H9 (cell line): ENCODE data around the gene SDHAF2. TPM values are rescaled to one million over a fixed set of nuclear protein-coding genes. Genes with fewer than 3 reads are reported as not detected.

Experiments
- DNase-seq: peaks from one replicate; pipeline ENCODE4 v3.0.0-alpha.2; 2017
- H2AFZ ChIP-seq: one replicate; pipeline ENCODE4 v1.6.1; 2013; ENCODE audit warnings: mild to moderate bottlenecking, low read length, control low read depth, moderate library complexity
- H2AK5ac ChIP-seq: 2 replicates; pipeline ENCODE4 v1.6.1; 2013; ENCODE audit warnings: low read length, control low read depth, mixed read lengths; ENCODE audit not compliant: insufficient read length
- H2BK120ac ChIP-seq: one replicate; pipeline ENCODE4 v1.6.1; 2013; ENCODE audit warnings: low read depth, mild to moderate bottlenecking, low read length, control low read depth, inconsistent platforms; ENCODE audit not compliant: poor library complexity, severe bottlenecking
- H2BK12ac ChIP-seq: 2 replicates; pipeline ENCODE4 v1.6.1; 2013; ENCODE audit warnings: low read length, control low read depth, mixed read lengths, low read depth; ENCODE audit not compliant: insufficient read length
- H2BK15ac ChIP-seq: 2 replicates; pipeline ENCODE4 v1.6.1; 2013; ENCODE audit warnings: low read depth, low read length, control low read depth
- H2BK20ac ChIP-seq: one replicate; pipeline ENCODE4 v1.6.1; 2013; ENCODE audit warnings: low read depth, mild to moderate bottlenecking, low read length, control low read depth, inconsistent platforms; ENCODE audit not compliant: poor library complexity, severe bottlenecking
- H2BK5ac ChIP-seq: 2 replicates; pipeline ENCODE4 v1.6.1; 2013; ENCODE audit warnings: low read length, control low read depth, mixed read lengths; ENCODE audit not compliant: insufficient read length
- H3K14ac ChIP-seq: 2 replicates; pipeline ENCODE4 v1.6.1; 2013; ENCODE audit warnings: low read length, control low read depth; ENCODE audit not compliant: insufficient read depth
- H3K18ac ChIP-seq: 2 replicates; pipeline ENCODE4 v1.6.1; 2013; ENCODE audit warnings: low read depth, mild to moderate bottlenecking, mixed read lengths, low read length, control low read depth; ENCODE audit not compliant: insufficient read length
- H3K23ac ChIP-seq: 2 replicates; pipeline ENCODE4 v1.6.1; 2013; ENCODE audit warnings: low read length, control low read depth, mixed read lengths, low read depth; ENCODE audit not compliant: insufficient read length
- H3K23me2 ChIP-seq: 2 replicates; pipeline ENCODE4 v1.6.1; 2013; ENCODE audit warnings: low read depth, mild to moderate bottlenecking, mixed read lengths, low read length, control low read depth; ENCODE audit not compliant: insufficient read length, poor library complexity, severe bottlenecking
- H3K27ac ChIP-seq: 2 replicates; pipeline ENCODE4 v1.5.1; 2013; ENCODE audit warnings: low read length, control low read depth, mixed read lengths, low read depth; ENCODE audit not compliant: insufficient read length
- H3K27me3 ChIP-seq: 2 replicates; pipeline ENCODE4 v1.6.1; 2013; ENCODE audit warnings: low read length, control low read depth, inconsistent platforms; ENCODE audit not compliant: insufficient read depth
- H3K4ac ChIP-seq: 2 replicates; pipeline ENCODE4 v1.6.1; 2013; ENCODE audit warnings: low read depth, mild to moderate bottlenecking, control low read depth, inconsistent platforms, low read length, moderate library complexity
- H3K4me1 ChIP-seq: 2 replicates; pipeline ENCODE4 v1.6.1; 2013; ENCODE audit warnings: low read length, control low read depth, inconsistent platforms; ENCODE audit not compliant: insufficient read depth
- H3K4me2 ChIP-seq: 2 replicates; pipeline ENCODE4 v1.6.1; 2013; ENCODE audit warnings: low read length, control low read depth, mixed read lengths; ENCODE audit not compliant: insufficient read length, insufficient read depth
- H3K56ac ChIP-seq: 2 replicates; pipeline ENCODE4 v1.6.1; 2013; ENCODE audit warnings: low read depth, mild to moderate bottlenecking, mixed read lengths, low read length, control low read depth; ENCODE audit not compliant: insufficient read length
- H3K79me1 ChIP-seq: 2 replicates; pipeline ENCODE4 v1.6.1; 2013; ENCODE audit warnings: low read depth, mild to moderate bottlenecking, moderate library complexity, low read length, control low read depth, inconsistent platforms; ENCODE audit not compliant: insufficient read depth, poor library complexity, severe bottlenecking
- H3K79me2 ChIP-seq: 2 replicates; pipeline ENCODE4 v1.6.1; 2013; ENCODE audit warnings: low read length, control low read depth, inconsistent platforms; ENCODE audit not compliant: insufficient read depth
- H3K9ac ChIP-seq: 2 replicates; pipeline ENCODE4 v1.6.1; 2013; ENCODE audit warnings: low read length, control low read depth, mixed read lengths; ENCODE audit not compliant: insufficient read length; ENCODE audit errors: extremely low read depth
- H3K9me3 ChIP-seq: one replicate; pipeline ENCODE4 v1.6.1; 2013; ENCODE audit warnings: low read depth, low read length, inconsistent platforms; ENCODE audit not compliant: control insufficient read depth
- H3T11ph ChIP-seq: one replicate; pipeline ENCODE4 v1.6.1; 2013; ENCODE audit warnings: mild to moderate bottlenecking, low read length, control low read depth, inconsistent platforms
- H4K20me1 ChIP-seq: one replicate; pipeline ENCODE4 v1.6.1; 2013; ENCODE audit not compliant: control insufficient read depth, insufficient read length, insufficient read depth
- H4K5ac ChIP-seq: 2 replicates; pipeline ENCODE4 v1.6.1; 2013; ENCODE audit warnings: low read depth, mild to moderate bottlenecking, mixed read lengths, low read length, control low read depth; ENCODE audit not compliant: insufficient read length
- H4K8ac ChIP-seq: replicated peaks from 2 replicates; pipeline ENCODE4 v1.6.1; 2013; ENCODE audit warnings: low read length, control low read depth, mixed read lengths, low read depth; ENCODE audit not compliant: insufficient read length
- H4K91ac ChIP-seq: 2 replicates; pipeline ENCODE4 v1.6.1; 2013; ENCODE audit warnings: low read depth, mild to moderate bottlenecking, moderate library complexity, mixed read lengths, low read length, control low read depth; ENCODE audit not compliant: insufficient read length
- H3K27ac Mint-ChIP-seq, 3 experiments: 2 replicates in 2 of 3; 3 replicates in 1 of 3; pipeline ENCODE4 v1.8.0; 2020 to 2021; ENCODE audit warnings: mixed read lengths in 3 of 3, mild to moderate bottlenecking in 1 of 3, moderate library complexity in 1 of 3
- H3K27me3 Mint-ChIP-seq: 2 replicates; pipeline ENCODE4 v1.8.0; 2021; ENCODE audit warnings: low read depth, mild to moderate bottlenecking, moderate library complexity, mixed read lengths
- H3K36me3 Mint-ChIP-seq, 3 experiments: 2 replicates in 2 of 3; 3 replicates in 1 of 3; pipeline ENCODE4 v1.8.0; 2020 to 2021; ENCODE audit warnings: low read depth in 3 of 3, mixed read lengths in 3 of 3; ENCODE audit not compliant: insufficient read depth in 1 of 3
- H3K4me1 Mint-ChIP-seq, 2 experiments: 2 replicates each; pipeline ENCODE4 v1.8.0; 2020; ENCODE audit warnings: mixed read lengths in 2 of 2
- H3K4me3 Mint-ChIP-seq, 2 experiments: 2 replicates in 1 of 2; 3 replicates in 1 of 2; pipeline ENCODE4 v1.8.0; 2020 to 2021; ENCODE audit warnings: mild to moderate bottlenecking in 2 of 2, mixed read lengths in 2 of 2, moderate library complexity in 1 of 2
- H3K9me3 Mint-ChIP-seq, 2 experiments: 2 replicates in 1 of 2; 3 replicates in 1 of 2; pipeline ENCODE4 v1.8.0; 2020; ENCODE audit warnings: mild to moderate bottlenecking in 2 of 2, mixed read lengths in 2 of 2, moderate library complexity in 1 of 2
- CTCF ChIP-seq: fragments of 200-600 bp; sonication (generic); conservative IDR thresholded peaks from 3 replicates; pipeline ENCODE4 v1.8.0; 2021; ENCODE audit warnings: antibody characterized with exemption, mild to moderate bottlenecking
- WGBS: extraction: QIAGEN DNeasy Blood & Tissue Kit; methylation state at CpG from one replicate; pipeline ENCODE4 v1.1.7; 2013; ENCODE audit warnings: missing lambda C conversion rate, low lambda C conversion rate, mixed read lengths; ENCODE audit not compliant: insufficient read length; ENCODE audit errors: extremely low coverage; 5-methylcytosine and 5-hydroxymethylcytosine counted together
- total RNA-seq: library from RNA; stranded (reverse); gene quantifications from 2 replicates; pipeline ENCODE4 v1.2.1, GENCODE V29; 2021

The SDHAF2 gene
- total RNA-seq, 1 experiment from 2014 or later = 41.8 TPM

GRCh38 chr11:61406067-61406466 is 23.9 kb upstream of the SDHAF2 start:
- no peak overlapping the region for H3K4me2 ChIP-seq
- no peak overlapping the region for H3K27ac ChIP-seq
- H2BK120ac ChIP-seq = no peak overlapping the region
- H4K8ac ChIP-seq = no peak overlapping the region
- H3K18ac ChIP-seq = no peak overlapping the region
- no peak overlapping the region for H4K5ac ChIP-seq
- no peak overlapping the region for H3K23ac ChIP-seq
- no peak overlapping the region for H2AFZ ChIP-seq
- Mint-ChIP-seq H3K27ac (no peak overlapping the region), H3K36me3 (peaks cover 35 to 84% (median 80%) of the 10 kb centered on the region in 3 experiments), H3K9me3 (no peaks in the 10 kb centered on the region), H3K4me1 (no peaks in the 10 kb centered on the region), H3K4me3 (no peak overlapping the region), H3K27me3 (no peaks in the 10 kb centered on the region)
- no peak overlapping the region for H3K9ac ChIP-seq
- H2AK5ac ChIP-seq = no peak overlapping the region
- H4K20me1 ChIP-seq = no peaks in the 10 kb centered on the region
- no peaks in the 10 kb centered on the region for H3K4me1 ChIP-seq
- no peak for DNase-seq
- no peak overlapping the region for H3T11ph ChIP-seq
- H3K27me3 ChIP-seq = no peaks in the 10 kb centered on the region
- no peak overlapping the region for H2BK15ac ChIP-seq
- H4K91ac ChIP-seq = no peak overlapping the region
- H3K4ac ChIP-seq = no peak overlapping the region
- H3K9me3 ChIP-seq = no peaks in the 10 kb centered on the region
- H2BK5ac ChIP-seq = no peak overlapping the region
- no peaks in the 10 kb centered on the region for H3K23me2 ChIP-seq
- H2BK20ac ChIP-seq = no peak overlapping the region
- H3K14ac ChIP-seq = no peak overlapping the region
- TF ChIP-seq CTCF = no peak
- no CpG with 5 or more reads among the region's 2 CpGs for WGBS
- no peaks in the 10 kb centered on the region for H3K79me1 ChIP-seq
- no peak overlapping the region for H3K56ac ChIP-seq
- H3K79me2 ChIP-seq = no peaks in the 10 kb centered on the region
- no peak overlapping the region for H2BK12ac ChIP-seq
